GM21367 (cell line): ENCODE data around the gene RLN2.

ENCODE experiments used
- ATAC-seq: cut with Tn5 transposase; IDR thresholded peaks from one replicate; pipeline ENCODE4 v1.9.1; 2021; ENCODE audit not compliant: unreplicated experiment

RLN2 gene

GRCh38 chr9:5269249-5269715 is 35.2 kb downstream of the RLN2 start:
- ATAC-seq: no peak

DNA sequence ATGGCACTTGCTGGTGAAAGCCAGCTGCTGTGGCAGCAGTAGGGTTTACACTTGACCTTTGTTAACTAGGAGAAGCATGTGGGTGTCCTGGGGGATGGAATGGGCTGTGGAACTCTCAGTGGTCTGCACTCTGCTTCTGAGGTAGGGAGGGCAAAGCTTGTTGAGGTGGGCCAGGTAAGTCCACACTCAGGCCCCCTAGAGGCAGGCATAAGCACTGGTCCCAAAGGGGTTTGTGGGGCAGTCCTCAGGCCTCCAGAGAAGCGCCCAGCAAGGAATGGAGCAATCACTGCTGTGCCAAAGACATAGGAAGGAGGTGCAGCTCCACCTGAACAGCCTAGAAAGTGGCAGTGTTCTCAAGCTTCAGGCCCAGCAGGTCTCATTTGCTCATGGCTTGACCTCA is 38.6 kb downstream of the RLN2 start:
- ATAC-seq: no peak

- no peak for ATAC-seq
These were observed 40.3 kb downstream of the RLN2 start for GRCh38 chr9:5264219-5264595.

DNA sequence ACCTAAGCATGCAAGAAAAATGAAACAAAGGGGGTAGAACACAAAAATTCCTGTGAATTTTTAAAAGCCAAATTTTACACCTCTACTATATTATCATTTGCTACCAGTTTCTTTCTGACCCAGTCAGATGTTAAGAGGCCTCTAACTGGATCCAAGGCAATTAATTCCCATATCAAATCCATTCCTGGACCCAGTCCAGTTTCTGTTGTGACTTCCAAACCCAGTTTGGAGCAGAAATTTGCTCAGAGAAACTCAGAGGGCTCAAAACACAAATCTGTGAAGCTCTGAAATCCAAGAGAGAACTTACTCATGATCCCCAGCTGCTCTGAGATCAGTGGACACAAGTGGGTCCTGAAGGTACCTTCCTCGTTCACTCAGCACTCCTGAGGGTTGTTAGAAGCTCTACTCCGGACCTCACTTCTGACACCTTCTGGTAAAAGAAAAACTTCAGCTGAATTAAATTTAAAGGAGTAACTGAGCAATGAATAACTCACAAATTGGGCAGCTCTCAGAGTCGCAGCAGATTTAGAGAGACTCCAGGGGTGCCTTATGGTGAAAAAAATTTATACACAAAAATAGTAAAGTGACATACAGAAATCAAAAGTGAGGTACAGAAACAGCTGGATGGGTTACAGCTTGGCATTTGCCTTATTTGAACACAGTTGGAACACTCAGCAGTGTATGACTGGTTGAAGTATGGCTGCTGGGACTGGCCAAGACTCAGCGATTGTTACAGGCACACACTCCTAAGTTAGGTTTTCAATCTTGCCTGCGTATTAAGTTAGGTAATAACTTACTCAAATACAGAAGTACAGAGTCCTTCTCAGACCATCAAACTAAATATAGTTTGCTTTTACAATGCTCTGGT is 40.9 kb downstream of the RLN2 start:
- no peak for ATAC-seq
